H1 (cell line): ENCODE data around the gene MAP7D2. TPM values are rescaled to one million over a fixed set of nuclear protein-coding genes. Genes with fewer than 3 reads are reported as not detected.

Experiments used
- CTCF ChIA-PET: fragments of 300-600 bp; sonication (Branson Sonifier 250); formaldehyde crosslinking; loops from one replicate; lab custom pipeline; 2021; ENCODE audit not compliant: partially characterized antibody; lab: Charles Lee
- POLR2A ChIA-PET: fragments of 300-600 bp; sonication (Branson Sonifier 250); formaldehyde crosslinking; loops from one replicate; lab custom pipeline; 2021; ENCODE audit warnings: inconsistent platforms; ENCODE audit not compliant: partially characterized antibody; lab: Charles Lee
- DNase-seq, 2 experiments: peaks; one replicate each; pipeline versions ENCODE4 v3.0.0 to v3.0.0-alpha.2; 2010 to 2022; ENCODE audit warnings: low spot score in 2 of 2, low read depth in 1 of 2, mixed read lengths in 1 of 2
- FAIRE-seq: peaks from 2 replicates; lab custom pipeline; 2011; peaks lifted over from hg19 to GRCh38; lab: Jason Lieb, UNC
- H2AFZ ChIP-seq: 2 replicates; pipeline ENCODE4 v1.8.1; 2012; ENCODE audit warnings: low read length, inconsistent platforms
- H2AK5ac ChIP-seq: 2 replicates; pipeline ENCODE4 v1.6.1; 2013; ENCODE audit warnings: low read depth, low read length
- H2BK120ac ChIP-seq: replicated peaks from 2 replicates; pipeline ENCODE3; 2013; ENCODE audit warnings: low read depth, low read length, inconsistent platforms
- H2BK12ac ChIP-seq: 2 replicates; pipeline ENCODE4 v1.6.1; 2013; ENCODE audit warnings: low read depth, low read length
- H2BK15ac ChIP-seq: 2 replicates; pipeline ENCODE4 v1.6.1; 2013; ENCODE audit warnings: low read length
- H2BK20ac ChIP-seq: 2 replicates; pipeline ENCODE4 v1.6.1; 2013; ENCODE audit warnings: low read length
- H2BK5ac ChIP-seq: 2 replicates; pipeline ENCODE4 v1.6.1; 2013; ENCODE audit warnings: low read depth, low read length
- H3K14ac ChIP-seq: 2 replicates; pipeline ENCODE4 v1.6.1; 2013; ENCODE audit warnings: inconsistent platforms; ENCODE audit not compliant: insufficient read length
- H3K18ac ChIP-seq: 2 replicates; pipeline ENCODE4 v1.6.1; 2013; ENCODE audit warnings: low read length; ENCODE audit errors: extremely low read depth
- H3K23ac ChIP-seq: 2 replicates; pipeline ENCODE4 v1.6.1; 2013; ENCODE audit warnings: inconsistent platforms; ENCODE audit not compliant: insufficient read length
- H3K23me2 ChIP-seq: 2 replicates; pipeline ENCODE4 v1.6.1; 2013; ENCODE audit warnings: low read depth, low read length
- H3K27ac ChIP-seq: 2 replicates; pipeline ENCODE4 v1.6.1; 2011; ENCODE audit warnings: low read depth, low read length, inconsistent platforms
- H3K27me3 ChIP-seq, 4 experiments: replicated peaks in 1 of 4; 1 replicate in 1 of 4; 2 replicates in 3 of 4; pipeline versions ENCODE4 v1.6.1 to v1.8.1; 2011 to 2013; ENCODE audit warnings: low read length in 3 of 4, mild to moderate bottlenecking in 3 of 4, inconsistent platforms in 2 of 4, mixed read lengths in 2 of 4, moderate library complexity in 1 of 4; ENCODE audit not compliant: control insufficient read depth in 3 of 4, insufficient read depth in 3 of 4; ENCODE audit errors: extremely low read depth in 1 of 4
- H3K36me3 ChIP-seq, 4 experiments: 2 replicates each; pipeline versions ENCODE4 v1.6.1 to v1.8.1; 2011 to 2013; ENCODE audit warnings: mild to moderate bottlenecking in 4 of 4, low read length in 3 of 4, moderate library complexity in 2 of 4, control low read depth in 1 of 4, inconsistent platforms in 1 of 4; ENCODE audit not compliant: insufficient read depth in 4 of 4, control insufficient read depth in 2 of 4
- H3K4ac ChIP-seq: replicated peaks from 2 replicates; pipeline ENCODE3; 2013; ENCODE audit warnings: low read length, low read depth, mixed read lengths, inconsistent platforms; ENCODE audit not compliant: insufficient read length
- H3K4me1 ChIP-seq, 4 experiments: replicated peaks in 1 of 4; 1 replicate in 1 of 4; 2 replicates in 3 of 4; pipeline versions ENCODE4 v1.6.1 to v1.8.1; 2011 to 2013; ENCODE audit warnings: low read length in 3 of 4, inconsistent platforms in 2 of 4, mixed read lengths in 1 of 4; ENCODE audit not compliant: insufficient read depth in 4 of 4, control insufficient read depth in 3 of 4
- H3K4me2 ChIP-seq, 2 experiments: 2 replicates each; pipeline versions ENCODE4 v1.6.1 to v1.8.1; 2011 to 2013; ENCODE audit warnings: low read depth in 2 of 2, low read length in 2 of 2, control low read depth in 1 of 2, inconsistent platforms in 1 of 2, mild to moderate bottlenecking in 1 of 2; ENCODE audit not compliant: insufficient read depth in 1 of 2
- H3K4me3 ChIP-seq, 4 experiments: fragments of 200-600, 300-600 bp in 1 of 4; sonication (generic), shearing (Covaris generic), sonication (Bioruptor Twin) in 1 of 4; 2 replicates each; pipeline versions ENCODE4 v1.5.1 to v1.8.1; 2011 to 2016; ENCODE audit warnings: low read length in 4 of 4, low read depth in 3 of 4, control low read depth in 2 of 4, inconsistent platforms in 2 of 4, mild to moderate bottlenecking in 2 of 4, mixed read lengths in 1 of 4, moderate library complexity in 1 of 4; ENCODE audit not compliant: insufficient read depth in 2 of 4; ENCODE audit errors: extremely low read depth in 1 of 4
- H3K56ac ChIP-seq: replicated peaks from 2 replicates; pipeline ENCODE3; 2013; ENCODE audit warnings: low read depth, mild to moderate bottlenecking, mixed read lengths, low read length, inconsistent platforms; ENCODE audit not compliant: insufficient read length
- H3K79me1 ChIP-seq: 2 replicates; pipeline ENCODE4 v1.6.1; 2013; ENCODE audit warnings: low read depth, low read length, control low read depth
- H3K79me2 ChIP-seq, 2 experiments: 2 replicates each; pipeline versions ENCODE4 v1.6.1 to v1.8.1; 2012 to 2013; ENCODE audit warnings: low read length in 2 of 2, mild to moderate bottlenecking in 2 of 2, inconsistent platforms in 1 of 2; ENCODE audit not compliant: insufficient read depth in 2 of 2, control insufficient read depth in 1 of 2
- H3K9ac ChIP-seq, 4 experiments: replicated peaks in 1 of 4; 1 replicate in 1 of 4; 2 replicates in 3 of 4; pipeline versions ENCODE4 v1.6.1 to v1.8.1; 2011 to 2013; ENCODE audit warnings: low read depth in 3 of 4, low read length in 3 of 4, control low read depth in 2 of 4, mild to moderate bottlenecking in 2 of 4, moderate library complexity in 2 of 4, inconsistent platforms in 1 of 4; ENCODE audit errors: extremely low read depth in 1 of 4
- H3K9me3 ChIP-seq, 2 experiments: 2 replicates each; pipeline versions ENCODE4 v1.6.1 to v1.8.1; 2012 to 2013; ENCODE audit warnings: mild to moderate bottlenecking in 2 of 2, moderate library complexity in 2 of 2, control low read depth in 1 of 2, inconsistent platforms in 1 of 2, low read depth in 1 of 2, low read length in 1 of 2, mixed read lengths in 1 of 2; ENCODE audit not compliant: insufficient read depth in 2 of 2
- H4K20me1 ChIP-seq, 2 experiments: replicated peaks in 1 of 2; 2 replicates each; pipeline versions ENCODE3 to v1.8.1; 2011 to 2013; ENCODE audit warnings: inconsistent platforms in 2 of 2, low read length in 2 of 2, mild to moderate bottlenecking in 1 of 2; ENCODE audit not compliant: insufficient read depth in 2 of 2, control insufficient read depth in 1 of 2
- H4K5ac ChIP-seq: 2 replicates; pipeline ENCODE4 v1.6.1; 2013; ENCODE audit warnings: low read length, low read depth, mixed read lengths, inconsistent platforms; ENCODE audit not compliant: insufficient read length
- H4K8ac ChIP-seq: 2 replicates; pipeline ENCODE4 v1.8.0; 2013; ENCODE audit warnings: mild to moderate bottlenecking, moderate library complexity, low read length, inconsistent platforms; ENCODE audit not compliant: insufficient read depth; ENCODE audit errors: extremely low read depth
- H4K91ac ChIP-seq: replicated peaks from 2 replicates; pipeline ENCODE3; 2013; ENCODE audit warnings: low read length, mixed read lengths, inconsistent platforms; ENCODE audit not compliant: insufficient read length
- ASH2L ChIP-seq: fragments of 200-600, 300-600 bp; sonication (generic); IDR thresholded peaks from one replicate; pipeline ENCODE4 v1.7.1; 2017; ENCODE audit warnings: low read length
- BRCA1 ChIP-seq: IDR thresholded peaks from 2 replicates; pipeline ENCODE4 v1.6.1; 2012; ENCODE audit warnings: low read depth, low read length, improper control_type of control experiment
- CREB1 ChIP-seq: IDR thresholded peaks from 2 replicates; pipeline ENCODE4 v1.6.1; 2012; ENCODE audit warnings: inconsistent platforms
- EP300 ChIP-seq, 2 experiments: IDR thresholded peaks; 1 replicate in 1 of 2; 2 replicates in 1 of 2; pipeline ENCODE4 v1.6.1; 2011 to 2012; ENCODE audit warnings: low read depth in 2 of 2, low read length in 2 of 2, mild to moderate bottlenecking in 2 of 2, borderline replicate concordance in 1 of 2, inconsistent platforms in 1 of 2, moderate library complexity in 1 of 2
- GTF2F1 ChIP-seq: IDR thresholded peaks from 2 replicates; pipeline ENCODE4 v1.6.1; 2012; ENCODE audit warnings: low read depth, low read length, improper control_type of control experiment, borderline replicate concordance
- JUN ChIP-seq: IDR thresholded peaks from 2 replicates; pipeline ENCODE4 v1.6.1; 2011; ENCODE audit warnings: low read depth, mild to moderate bottlenecking, improper control_type of control experiment, low read length
- NRF1 ChIP-seq: IDR thresholded peaks from 2 replicates; pipeline ENCODE4 v1.6.1; 2011; ENCODE audit warnings: mild to moderate bottlenecking, low read depth, low read length, improper control_type of control experiment
- POU5F1 ChIP-seq: IDR thresholded peaks from 2 replicates; pipeline ENCODE4 v1.6.1; 2011; ENCODE audit warnings: low read depth, mild to moderate bottlenecking, low read length, moderate library complexity
- SAP30 ChIP-seq: fragments of 300-600 bp; sonication (generic); IDR thresholded peaks from 2 replicates; pipeline ENCODE4 v1.7.1; 2012; ENCODE audit warnings: low read length, moderate library complexity, mild to moderate bottlenecking, inconsistent platforms; ENCODE audit not compliant: insufficient read depth, insufficient replicate concordance
- SIN3A ChIP-seq, 2 experiments: IDR thresholded peaks in 1 of 2; conservative IDR thresholded peaks in 1 of 2; 2 replicates each; pipeline ENCODE4 v1.6.1; 2011 to 2012; ENCODE audit warnings: low read length in 2 of 2, improper control_type of control experiment in 1 of 2, low read depth in 1 of 2, mild to moderate bottlenecking in 1 of 2
- SP2 ChIP-seq: IDR thresholded peaks from 2 replicates; pipeline ENCODE4 v1.6.1; 2012; ENCODE audit warnings: mild to moderate bottlenecking, low read length, inconsistent platforms
- TAF7 ChIP-seq: optimal IDR thresholded peaks from 2 replicates; pipeline ENCODE3; 2011; ENCODE audit warnings: low read depth, mild to moderate bottlenecking, inconsistent platforms, low read length, moderate library complexity, borderline replicate concordance
- WGBS, 2 experiments: shearing (Covaris generic) in 1 of 2; methylation state at CpG; one replicate each; pipeline versions ENCODE4 v1.1.6 to v1.1.7; 2013 to 2015; ENCODE audit warnings: low lambda C conversion rate in 2 of 2, mixed read lengths in 2 of 2, inconsistent platforms in 1 of 2, low coverage in 1 of 2, missing lambda C conversion rate in 1 of 2; ENCODE audit not compliant: insufficient replicate concordance in 2 of 2, insufficient coverage in 1 of 2, insufficient read length in 1 of 2; ENCODE audit errors: extremely low coverage in 1 of 2, missing lambda C conversion rate in 1 of 2; 5-methylcytosine and 5-hydroxymethylcytosine counted together
- polyA plus RNA-seq, 7 experiments: library from polyadenylated mRNA; depleted of rRNA in 3 of 7; stranded (reverse) in 5 of 7; unstranded in 2 of 7; fragments of >200 nt in 5 of 7; fragments of 200-250 nt in 2 of 7; gene quantifications; 1 replicate in 5 of 7; 2 replicates in 1 of 7; 4 replicates in 1 of 7; pipeline versions ENCODE4 v1.2.1 to v1.2.3, GENCODE V29; 2011 to 2013; ENCODE audit warnings: missing spikeins in 2 of 7, mixed read lengths in 2 of 7
- total RNA-seq: library from RNA; stranded (reverse); fragmentation: NEBNext Ultra II Directional; extraction: Animal tissue kit (Norgen Biotek cat#: 25700); gene quantifications from 2 replicates; pipeline ENCODE4 v1.2.1, GENCODE V29; 2021

MAP7D2 gene
- total and polyA plus RNA-seq, 2 of the 8 experiments (the other 6 are each of a cell fraction or from before 2014, with no cell fraction given): 0.65 to 0.83 TPM

DNA sequence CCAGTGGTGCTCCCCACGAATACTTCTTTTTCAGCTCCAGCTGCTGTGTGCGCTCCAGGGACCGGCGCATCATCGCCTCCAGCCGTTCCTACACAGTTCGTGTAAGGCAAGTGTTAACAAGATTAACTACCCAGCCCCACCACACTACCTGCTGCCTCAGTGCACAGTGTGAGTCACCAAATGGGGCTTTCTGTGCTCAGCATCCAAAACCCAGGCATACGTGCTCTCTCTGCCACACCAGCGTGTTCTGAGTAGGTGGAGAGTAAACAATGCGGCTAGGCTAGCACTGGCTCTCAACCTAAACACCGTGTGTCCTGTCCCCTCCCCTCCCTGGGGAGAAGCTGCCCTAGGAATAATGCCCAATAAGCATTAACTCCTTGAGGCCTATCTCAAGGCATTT, 60.0 kb downstream of the MAP7D2 start:
- no peak overlapping the region for H3K4me3 ChIP-seq
- no peak overlapping the region for H3K9ac ChIP-seq
- H2BK20ac ChIP-seq: no peak overlapping the region
- CTCF ChIA-PET: interaction anchor here (1.0 to 1.3 kb wide), 2 partner anchors 56 to 152 kb away, joined by 3 to 4 read pairs; no protein-coding TSS in a partner anchor
- H2BK15ac ChIP-seq: no peak overlapping the region
- no peaks in the 10 kb centered on the region for H3K27me3 ChIP-seq
- 66% methylated on average over 7 of the region's 11 CpGs; no CpG with 5 or more reads in 1 of the 2 experiments for WGBS, 2 experiments
- DNase-seq: no peak
- H3K79me2 ChIP-seq: no peaks in the 10 kb centered on the region
- H3K18ac ChIP-seq: no peak overlapping the region
- no peak overlapping the region for H4K91ac ChIP-seq
- no peak overlapping the region for H3K27ac ChIP-seq
- no peak overlapping the region for H2BK12ac ChIP-seq
- no peak overlapping the region for H4K5ac ChIP-seq
- no peaks in the 10 kb centered on the region for H3K9me3 ChIP-seq
- H4K20me1 ChIP-seq: no peaks in the 10 kb centered on the region
- POLR2A ChIA-PET: interaction anchor here (0.7 kb wide), 1 partner anchor 9 kb away, joined by 3 read pairs; no protein-coding TSS in a partner anchor
- no peaks in the 10 kb centered on the region for H3K79me1 ChIP-seq
- no peak overlapping the region for H3K4ac ChIP-seq
- peak; percentile 42 for FAIRE-seq
- H3K4me2 ChIP-seq: no peak overlapping the region
- H3K4me1 ChIP-seq: 0 out of 7 replicates have a peak, but pooled peaks cover 0 to 3% (median 0%) of the 10 kb centered on the region in 4 experiments
- TF ChIP-seq NRF1 (no peak), JUN (no peak), SIN3A (conservative IDR thresholded peaks at IDR 0.05 in 1 of 2, IDR thresholded peaks at IDR 0.05 in 1 of 2; ENCODE audit: low read depth in 1 of 2, low read length in 2 of 2) (no peak), CREB1 (no peak), SP2 (no peak), SAP30 (no peak), BRCA1 (no peak), GTF2F1 (no peak), POU5F1 (no peak), ASH2L (no peak), EP300 (IDR thresholded peaks at IDR 0.05; ENCODE audit: borderline replicate concordance in 1 of 2, low read depth in 2 of 2, low read length in 2 of 2) (no peak), TAF7 (no peak)
- H2AK5ac ChIP-seq: no peak overlapping the region
- no peaks in the 10 kb centered on the region for H3K36me3 ChIP-seq
- no peak overlapping the region for H3K23ac ChIP-seq
- no peak overlapping the region for H2BK5ac ChIP-seq
- peak overlapping the region; percentile 85 for H4K8ac ChIP-seq
- no peak overlapping the region for H3K14ac ChIP-seq
- H2AFZ ChIP-seq: no peak overlapping the region
- no peaks in the 10 kb centered on the region for H3K23me2 ChIP-seq
- H3K56ac ChIP-seq: no peak overlapping the region
- H2BK120ac ChIP-seq: no peak overlapping the region
